VCaP (cell line): Measurements from ENCODE around the gene KIF21A.

ENCODE experiments used
- H3K27ac ChIP-seq: fragments of 450-650 bp; 2 replicates; pipeline ENCODE4 v1.5.1; 2017
- CTCF ChIP-seq: fragments of 450-650 bp; conservative IDR thresholded peaks from 2 replicates; pipeline ENCODE4 v1.5.1; 2017; ENCODE audit warnings: mild to moderate bottlenecking, moderate library complexity

KIF21A gene

GRCh38 chr12:39341761-39342160 is 101.2 kb downstream of the KIF21A start:
- no peak for TF ChIP-seq CTCF
- no peak overlapping the region for H3K27ac ChIP-seq

GRCh38 chr12:39341179-39341578 is 101.7 kb downstream of the KIF21A start:
- no peak for TF ChIP-seq CTCF
- H3K27ac ChIP-seq: no peak overlapping the region

- no peak overlapping the region for H3K27ac ChIP-seq
- TF ChIP-seq CTCF: no peak
Observed at GRCh38 chr12:39332661-39333175, 110.2 kb downstream of the KIF21A start.

- TF ChIP-seq CTCF: no peak
- H3K27ac ChIP-seq: no peak overlapping the region
Observed at GRCh38 chr12:39331539-39332261, 111.2 kb downstream of the KIF21A start.

- no peak overlapping the region for H3K27ac ChIP-seq
- no peak for TF ChIP-seq CTCF
Observed at GRCh38 chr12:39329876-39330275, 113.0 kb downstream of the KIF21A start.

GRCh38 chr12:39329018-39329417 is 113.9 kb downstream of the KIF21A start:
- TF ChIP-seq CTCF: no peak
- H3K27ac ChIP-seq: no peak overlapping the region

- no peak for TF ChIP-seq CTCF
- H3K27ac ChIP-seq: no peak overlapping the region
Observed at GRCh38 chr12:39327965-39328364, 115.0 kb downstream of the KIF21A start.
